ENCODE measurements around the gene IFRD1. TPM values are rescaled to one million over a fixed set of nuclear protein-coding genes. Genes with fewer than 3 reads are reported as not detected.
"Not testable (repeated sequence)": the region's sequence is repeated elsewhere in the genome, so short reads cannot be mapped to it uniquely, and the experiment has no call there.

Gene IFRD1
- total RNA-seq, 2 experiments from 2014 or later, result 198 to 205 TPM

GRCh38 chr7:112453505-112454171, 3.4 kb downstream of the IFRD1 start:
- H3K9me3 Mint-ChIP-seq, result no peaks in the 10 kb centered on the region
- H3K4me1 Mint-ChIP-seq (ENCODE audit: low read depth), result peaks cover 49% of the 10 kb centered on the region
- DNase-seq, result no peak
- H3K36me3 Mint-ChIP-seq (ENCODE audit: low read depth), result peaks cover 55% of the 10 kb centered on the region
- CTCF ChIA-PET, result no interaction called here
- H3K27ac Mint-ChIP-seq, result no peak overlapping the region
- no peaks in the 10 kb centered on the region for H3K27me3 ChIP-seq (ENCODE audit: control insufficient read depth in 1 of 2, insufficient read depth in 2 of 2, low read length in 2 of 2)
- H3K27me3 Mint-ChIP-seq, result no peaks in the 10 kb centered on the region
- no peak overlapping the region for H3K4me3 ChIP-seq (ENCODE audit: low read length)
- no peak overlapping the region for H3K27ac ChIP-seq (ENCODE audit: low read depth in 1 of 2, low read length in 2 of 2)
- POLR2A ChIA-PET, result no interaction called here
- peak overlapping the region; percentile 22 for H3K4me3 Mint-ChIP-seq
- peaks cover 31% of the 10 kb centered on the region for H3K36me3 ChIP-seq (ENCODE audit: insufficient read depth, low read length)
- no peaks in the 10 kb centered on the region for H3K9me3 ChIP-seq (ENCODE audit: control insufficient read depth in 1 of 2, insufficient read depth in 1 of 2, low read length in 2 of 2)
- peaks cover 28% of the 10 kb centered on the region for H3K4me1 ChIP-seq (ENCODE audit: insufficient read depth, low read length)
- intact Hi-C loops (cut with DNase I, micrococcal nuclease), result loop anchor here (5.0 to 10.0 kb wide), 6 partner anchors 59 to 891 kb away; partner anchors contain the start of genes IMMP2L (in 1 of the 2), SMIM30 (in 1 of the 2) and TMEM168 (in 1 of the 2)
- TF ChIP-seq CTCF (IDR thresholded peaks at IDR 0.05), result no peak
- no peak for ATAC-seq (ENCODE audit: poor library complexity)

- H3K9me3 Mint-ChIP-seq; H3K27ac Mint-ChIP-seq; H3K4me3 ChIP-seq (ENCODE audit: low read length); H3K9me3 ChIP-seq (ENCODE audit: control insufficient read depth in 1 of 2, insufficient read depth in 1 of 2, low read length in 2 of 2); H3K27me3 Mint-ChIP-seq; DNase-seq; ATAC-seq (ENCODE audit: poor library complexity); H3K27ac ChIP-seq (ENCODE audit: low read depth in 1 of 2, low read length in 2 of 2); H3K27me3 ChIP-seq (ENCODE audit: control insufficient read depth in 1 of 2, insufficient read depth in 2 of 2, low read length in 2 of 2); CTCF ChIA-PET; POLR2A ChIA-PET: not testable (repeated sequence)
- H3K4me1 ChIP-seq (ENCODE audit: insufficient read depth, low read length), result peaks cover 28% of the 10 kb centered on the region
- Mint-ChIP-seq H3K36me3 (ENCODE audit: low read depth) (peaks cover 60% of the 10 kb centered on the region), H3K4me3 (peak overlapping the region; percentile 0), H3K4me1 (ENCODE audit: low read depth) (peaks cover 44% of the 10 kb centered on the region)
- H3K36me3 ChIP-seq (ENCODE audit: insufficient read depth, low read length), result peaks cover 37% of the 10 kb centered on the region
- intact Hi-C loops (cut with DNase I, micrococcal nuclease), result loop anchor here (5.0 to 10.0 kb wide), 6 partner anchors 59 to 892 kb away; partner anchors contain the start of genes IMMP2L (in 1 of the 2), SMIM30 (in 1 of the 2) and TMEM168 (in 1 of the 2)
Observed at GRCh38 chr7:112454191-112454590, 3.9 kb downstream of the IFRD1 start.

DNA sequence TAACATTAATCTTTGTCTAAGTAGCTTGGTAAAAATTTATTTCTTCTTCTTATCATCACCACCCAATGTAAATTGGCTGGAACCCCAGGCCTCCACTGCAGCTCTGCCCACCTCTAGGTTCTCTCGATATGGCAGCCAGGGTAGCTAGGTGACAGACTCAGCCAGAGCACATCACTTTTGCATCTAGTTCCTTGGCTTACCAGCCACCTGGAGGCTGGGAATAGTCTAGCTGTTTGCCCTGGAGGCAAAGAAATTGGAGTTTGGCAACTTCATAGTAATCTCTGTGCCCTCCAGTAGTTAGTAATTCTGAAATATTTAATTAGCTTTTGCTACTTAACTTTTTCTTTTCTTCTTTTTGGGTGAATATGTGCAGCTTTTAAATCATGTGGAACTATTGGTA, 9.4 kb downstream of the IFRD1 start:
- ATAC-seq (ENCODE audit: poor library complexity) (no peak), DNase-seq (no peak)
- peaks cover 5% of the 10 kb centered on the region for H3K4me1 Mint-ChIP-seq (ENCODE audit: low read depth)
- no peaks in the 10 kb centered on the region for H3K9me3 ChIP-seq (ENCODE audit: control insufficient read depth in 1 of 2, insufficient read depth in 1 of 2, low read length in 2 of 2)
- H3K9me3 Mint-ChIP-seq, result no peaks in the 10 kb centered on the region
- no peak overlapping the region for H3K27ac ChIP-seq (ENCODE audit: low read depth in 1 of 2, low read length in 2 of 2)
- ChIA-PET POLR2A (interaction anchor here (1.8 kb wide), 1 partner anchor 9 kb away, joined by 19 read pairs; the partner anchor contains the start of gene IFRD1), CTCF (interaction anchor here (0.9 kb wide), 1 partner anchor 16 kb away, joined by 3 read pairs; no protein-coding TSS in a partner anchor)
- no peak overlapping the region for H3K4me3 ChIP-seq (ENCODE audit: low read length)
- intact Hi-C loops (cut with DNase I, micrococcal nuclease), result loop anchor here in 1 of 2 experiments (10.0 kb wide), 3 partner anchors 65 to 485 kb away; partner anchors contain the start of gene TMEM168
- H3K27ac Mint-ChIP-seq, result no peak overlapping the region
- H3K36me3 Mint-ChIP-seq (ENCODE audit: low read depth), result peaks cover 90% of the 10 kb centered on the region
- H3K27me3 ChIP-seq (ENCODE audit: control insufficient read depth in 1 of 2, insufficient read depth in 2 of 2, low read length in 2 of 2), result no peaks in the 10 kb centered on the region
- H3K27me3 Mint-ChIP-seq, result no peaks in the 10 kb centered on the region
- H3K36me3 ChIP-seq (ENCODE audit: insufficient read depth, low read length), result peaks cover 83% of the 10 kb centered on the region
- no peak for TF ChIP-seq CTCF (IDR thresholded peaks at IDR 0.05)
- no peak overlapping the region for H3K4me3 Mint-ChIP-seq
- H3K4me1 ChIP-seq (ENCODE audit: insufficient read depth, low read length), result no peaks in the 10 kb centered on the region
